GM23338 (cell line): ENCODE measurements around the gene PEAK3.

ENCODE experiments used
- CREB1 ChIP-seq: fragments of 250-450 bp; sonication (Bioruptor Pico); IDR thresholded peaks from 2 replicates; pipeline ENCODE4 v1.5.0; 2020; ENCODE audit warnings: low read depth, mild to moderate bottlenecking, moderate library complexity
- ETS1 ChIP-seq: IDR thresholded peaks from 2 replicates; pipeline ENCODE4 v1.6.1; 2016; ENCODE audit warnings: antibody characterized with exemption
- EZH2 ChIP-seq: fragments of 200-600 bp; sonication (generic); IDR thresholded peaks from one replicate; pipeline ENCODE4 v1.8.0; 2017; ENCODE audit warnings: antibody characterized with exemption, mild to moderate bottlenecking, low read depth; ENCODE audit not compliant: unreplicated experiment
- EZH2phosphoT487 ChIP-seq: fragments of 200-600 bp; sonication (generic); IDR thresholded peaks from one replicate; pipeline ENCODE4 v1.8.1; 2018; ENCODE audit warnings: antibody characterized with exemption; ENCODE audit not compliant: unreplicated experiment
- JUNB ChIP-seq: IDR thresholded peaks from one replicate; pipeline ENCODE4 v1.6.1; 2016; ENCODE audit warnings: antibody characterized with exemption; ENCODE audit not compliant: unreplicated experiment
- POLR2AphosphoS5 ChIP-seq: IDR thresholded peaks from 2 replicates; pipeline ENCODE4 v1.6.1; 2016; ENCODE audit warnings: antibody characterized with exemption, low read depth
- ZNF114 ChIP-seq: fragments of 250-450 bp; sonication (Bioruptor Pico); IDR thresholded peaks from 2 replicates; pipeline ENCODE4 v1.5.0; 2020; ENCODE audit warnings: mild to moderate bottlenecking, moderate library complexity
- ZNF331 ChIP-seq: fragments of 250-450 bp; sonication (Bioruptor Pico); IDR thresholded peaks from 2 replicates; pipeline ENCODE4 v1.5.0; 2020; ENCODE audit warnings: low read depth, mild to moderate bottlenecking, moderate library complexity
- TF ChIP-seq, protein P1 (sequence below), 2 experiments: fragments of 200-600 bp in 1 of 2; sonication (generic) in 1 of 2; conservative IDR thresholded peaks; 2 replicates each; pipeline versions ENCODE4 v1.5.1 to v1.6.1; 2016 to 2017; ENCODE audit warnings: antibody characterized with exemption in 2 of 2, low read depth in 2 of 2, mild to moderate bottlenecking in 2 of 2, moderate library complexity in 1 of 2
- TF ChIP-seq, protein P2 (sequence below): IDR thresholded peaks from one replicate; pipeline ENCODE4 v1.6.1; 2018; ENCODE audit warnings: antibody characterized with exemption; ENCODE audit not compliant: unreplicated experiment

- TF ChIP-seq, protein P1, sequence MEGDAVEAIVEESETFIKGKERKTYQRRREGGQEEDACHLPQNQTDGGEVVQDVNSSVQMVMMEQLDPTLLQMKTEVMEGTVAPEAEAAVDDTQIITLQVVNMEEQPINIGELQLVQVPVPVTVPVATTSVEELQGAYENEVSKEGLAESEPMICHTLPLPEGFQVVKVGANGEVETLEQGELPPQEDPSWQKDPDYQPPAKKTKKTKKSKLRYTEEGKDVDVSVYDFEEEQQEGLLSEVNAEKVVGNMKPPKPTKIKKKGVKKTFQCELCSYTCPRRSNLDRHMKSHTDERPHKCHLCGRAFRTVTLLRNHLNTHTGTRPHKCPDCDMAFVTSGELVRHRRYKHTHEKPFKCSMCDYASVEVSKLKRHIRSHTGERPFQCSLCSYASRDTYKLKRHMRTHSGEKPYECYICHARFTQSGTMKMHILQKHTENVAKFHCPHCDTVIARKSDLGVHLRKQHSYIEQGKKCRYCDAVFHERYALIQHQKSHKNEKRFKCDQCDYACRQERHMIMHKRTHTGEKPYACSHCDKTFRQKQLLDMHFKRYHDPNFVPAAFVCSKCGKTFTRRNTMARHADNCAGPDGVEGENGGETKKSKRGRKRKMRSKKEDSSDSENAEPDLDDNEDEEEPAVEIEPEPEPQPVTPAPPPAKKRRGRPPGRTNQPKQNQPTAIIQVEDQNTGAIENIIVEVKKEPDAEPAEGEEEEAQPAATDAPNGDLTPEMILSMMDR (conservative IDR thresholded peaks at IDR 0.05; ENCODE audit: low read depth in 2 of 2), result no peak
- no peak for TF ChIP-seq POLR2AphosphoS5
- TF ChIP-seq, protein P2, sequence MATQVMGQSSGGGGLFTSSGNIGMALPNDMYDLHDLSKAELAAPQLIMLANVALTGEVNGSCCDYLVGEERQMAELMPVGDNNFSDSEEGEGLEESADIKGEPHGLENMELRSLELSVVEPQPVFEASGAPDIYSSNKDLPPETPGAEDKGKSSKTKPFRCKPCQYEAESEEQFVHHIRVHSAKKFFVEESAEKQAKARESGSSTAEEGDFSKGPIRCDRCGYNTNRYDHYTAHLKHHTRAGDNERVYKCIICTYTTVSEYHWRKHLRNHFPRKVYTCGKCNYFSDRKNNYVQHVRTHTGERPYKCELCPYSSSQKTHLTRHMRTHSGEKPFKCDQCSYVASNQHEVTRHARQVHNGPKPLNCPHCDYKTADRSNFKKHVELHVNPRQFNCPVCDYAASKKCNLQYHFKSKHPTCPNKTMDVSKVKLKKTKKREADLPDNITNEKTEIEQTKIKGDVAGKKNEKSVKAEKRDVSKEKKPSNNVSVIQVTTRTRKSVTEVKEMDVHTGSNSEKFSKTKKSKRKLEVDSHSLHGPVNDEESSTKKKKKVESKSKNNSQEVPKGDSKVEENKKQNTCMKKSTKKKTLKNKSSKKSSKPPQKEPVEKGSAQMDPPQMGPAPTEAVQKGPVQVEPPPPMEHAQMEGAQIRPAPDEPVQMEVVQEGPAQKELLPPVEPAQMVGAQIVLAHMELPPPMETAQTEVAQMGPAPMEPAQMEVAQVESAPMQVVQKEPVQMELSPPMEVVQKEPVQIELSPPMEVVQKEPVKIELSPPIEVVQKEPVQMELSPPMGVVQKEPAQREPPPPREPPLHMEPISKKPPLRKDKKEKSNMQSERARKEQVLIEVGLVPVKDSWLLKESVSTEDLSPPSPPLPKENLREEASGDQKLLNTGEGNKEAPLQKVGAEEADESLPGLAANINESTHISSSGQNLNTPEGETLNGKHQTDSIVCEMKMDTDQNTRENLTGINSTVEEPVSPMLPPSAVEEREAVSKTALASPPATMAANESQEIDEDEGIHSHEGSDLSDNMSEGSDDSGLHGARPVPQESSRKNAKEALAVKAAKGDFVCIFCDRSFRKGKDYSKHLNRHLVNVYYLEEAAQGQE, result no peak
- no peak for TF ChIP-seq EZH2
- no peak for TF ChIP-seq CREB1
- TF ChIP-seq ZNF331, result no peak
- TF ChIP-seq JUNB, result no peak
- no peak for TF ChIP-seq ETS1
- TF ChIP-seq ZNF114, result no peak
- TF ChIP-seq EZH2phosphoT487, result no peak
Measured at GRCh38 chr19:2286402-2287140, 4.6 kb upstream of the PEAK3 start.
